CD4-positive, alpha-beta memory T cell (primary cell): ENCODE measurements around the gene MYO9A. TPM values are rescaled to one million over a fixed set of nuclear protein-coding genes. Genes with fewer than 3 reads are reported as not detected.
"Not testable (repeated sequence)": the region's sequence is repeated elsewhere in the genome, so short reads cannot be mapped to it uniquely, and the experiment has no call there.

Experiments used
- CTCF ChIA-PET: fragments of 350-600 bp; sonication (Branson Sonifier 250); formaldehyde crosslinking; loops from one replicate; lab custom pipeline; 2021; ENCODE audit warnings: inconsistent platforms; ENCODE audit not compliant: partially characterized antibody; lab: Charles Lee
- POLR2A ChIA-PET: fragments of 350-600 bp; sonication (Branson Sonifier 250); formaldehyde crosslinking; loops from one replicate; lab custom pipeline; 2021; ENCODE audit not compliant: partially characterized antibody; lab: Charles Lee
- DNase-seq, 5 donors: peaks; one replicate each; pipeline versions ENCODE4 v3.0.0 to v3.0.0-alpha.2; 2020 to 2022; ENCODE audit warnings: mixed read lengths in 1 of 5
- H3K27ac ChIP-seq: one replicate; pipeline ENCODE4 v1.7.0; 2013; ENCODE audit warnings: low read depth, low read length
- H3K27me3 ChIP-seq: 2 replicates; pipeline ENCODE4 v1.7.0; 2013; ENCODE audit warnings: mild to moderate bottlenecking, low read length, moderate library complexity; ENCODE audit not compliant: insufficient read depth
- H3K36me3 ChIP-seq: 2 replicates; pipeline ENCODE4 v1.7.0; 2013; ENCODE audit warnings: mild to moderate bottlenecking, low read length, moderate library complexity; ENCODE audit not compliant: insufficient read depth
- H3K4me1 ChIP-seq: 2 replicates; pipeline ENCODE4 v1.7.0; 2013; ENCODE audit warnings: mild to moderate bottlenecking, low read length, moderate library complexity; ENCODE audit not compliant: insufficient read depth
- H3K4me3 ChIP-seq, 2 donors: one replicate each; pipeline ENCODE4 v1.7.0; 2013; ENCODE audit warnings: low read length in 2 of 2, mild to moderate bottlenecking in 1 of 2
- H3K9me3 ChIP-seq, 2 donors: one replicate each; pipeline ENCODE4 v1.7.0; 2013; ENCODE audit warnings: low read length in 2 of 2, control low read depth in 1 of 2; ENCODE audit not compliant: control insufficient read depth in 1 of 2
- H3K27ac Mint-ChIP-seq, 7 donors: one replicate each; pipeline ENCODE4 v1.8.0; 2020 to 2021; ENCODE audit warnings: mixed read lengths in 7 of 7, mild to moderate bottlenecking in 6 of 7, inconsistent platforms in 3 of 7, moderate library complexity in 3 of 7
- H3K27me3 Mint-ChIP-seq, 2 donors: one replicate each; pipeline ENCODE4 v1.8.0; 2020 to 2021; ENCODE audit warnings: mixed read lengths in 2 of 2
- H3K36me3 Mint-ChIP-seq, 2 donors: one replicate each; pipeline ENCODE4 v1.8.0; 2020 to 2021; ENCODE audit warnings: mixed read lengths in 2 of 2, inconsistent platforms in 1 of 2, mild to moderate bottlenecking in 1 of 2
- H3K4me1 Mint-ChIP-seq, 4 donors: one replicate each; pipeline ENCODE4 v1.8.0; 2020 to 2021; ENCODE audit warnings: mixed read lengths in 4 of 4, mild to moderate bottlenecking in 1 of 4
- H3K4me3 Mint-ChIP-seq, 8 donors: one replicate each; pipeline ENCODE4 v1.8.0; 2020 to 2021; ENCODE audit warnings: mixed read lengths in 8 of 8, mild to moderate bottlenecking in 7 of 8, moderate library complexity in 6 of 8, inconsistent platforms in 3 of 8
- H3K9me3 Mint-ChIP-seq, 8 donors: one replicate each; pipeline ENCODE4 v1.8.0; 2020 to 2021; ENCODE audit warnings: mixed read lengths in 8 of 8, mild to moderate bottlenecking in 5 of 8, inconsistent platforms in 3 of 8, moderate library complexity in 1 of 8
- intact Hi-C: fragments of 100-400 bp; cut with micrococcal nuclease; formaldehyde crosslinking; loops from one replicate; pipeline ENCODE4 v1.15.1; 2023
- polyA plus RNA-seq, 2 donors: library from polyadenylated mRNA; unstranded; fragments of 300-500 nt; fragmentation: Illumina TruSeq; gene quantifications; one replicate each; pipeline ENCODE4 v1.2.3, GENCODE V29; 2021
- total RNA-seq, 2 experiments: library from RNA; stranded (reverse); gene quantifications; one replicate each; pipeline ENCODE4 v1.2.3, GENCODE V29; 2021

The MYO9A gene
- total and polyA plus RNA-seq, 4 experiments from 2014 or later = 7.8 to 44.0 (median 28.0) TPM

DNA sequence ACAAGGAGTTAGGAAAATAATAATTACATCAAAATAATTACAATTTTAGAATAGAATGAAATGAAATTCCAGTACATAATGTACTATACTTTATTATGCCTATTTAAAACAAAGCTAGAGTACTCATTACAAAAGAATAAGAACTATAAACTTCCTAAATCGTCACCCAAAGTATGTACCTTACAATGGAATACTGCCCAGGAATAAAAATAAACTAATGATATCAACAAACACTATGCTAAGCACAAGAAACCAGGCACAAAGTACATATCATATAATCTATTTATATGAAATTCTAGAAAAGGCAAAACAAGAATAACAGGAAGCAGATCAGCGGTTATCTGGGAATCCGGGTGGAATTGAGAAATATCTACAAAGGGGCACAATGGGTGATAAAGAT lies 84.7 kb downstream of the MYO9A start:
- H3K27me3 Mint-ChIP-seq = no peaks in the 10 kb centered on the region
- peaks cover 14 to 45% of the 10 kb centered on the region in 2 donors for H3K36me3 Mint-ChIP-seq
- CTCF ChIA-PET = no interaction called here
- H3K4me1 ChIP-seq = no peaks in the 10 kb centered on the region
- POLR2A ChIA-PET = no interaction called here
- H3K36me3 ChIP-seq = no peaks in the 10 kb centered on the region
- peaks cover 3 to 21% (median 12%) of the 10 kb centered on the region in 4 donors for H3K4me1 Mint-ChIP-seq
- intact Hi-C loops = no loop called here
- peaks cover 0 to 15% (median 5%) of the 10 kb centered on the region in 8 donors for H3K9me3 Mint-ChIP-seq
- DNase-seq = no peak
- H3K27ac ChIP-seq = no peak overlapping the region
- no peak overlapping the region for H3K27ac Mint-ChIP-seq
- no peak overlapping the region for H3K4me3 ChIP-seq
- H3K4me3 Mint-ChIP-seq = no peak overlapping the region
- no peaks in the 10 kb centered on the region for H3K27me3 ChIP-seq
- H3K9me3 ChIP-seq = no peaks in the 10 kb centered on the region

DNA sequence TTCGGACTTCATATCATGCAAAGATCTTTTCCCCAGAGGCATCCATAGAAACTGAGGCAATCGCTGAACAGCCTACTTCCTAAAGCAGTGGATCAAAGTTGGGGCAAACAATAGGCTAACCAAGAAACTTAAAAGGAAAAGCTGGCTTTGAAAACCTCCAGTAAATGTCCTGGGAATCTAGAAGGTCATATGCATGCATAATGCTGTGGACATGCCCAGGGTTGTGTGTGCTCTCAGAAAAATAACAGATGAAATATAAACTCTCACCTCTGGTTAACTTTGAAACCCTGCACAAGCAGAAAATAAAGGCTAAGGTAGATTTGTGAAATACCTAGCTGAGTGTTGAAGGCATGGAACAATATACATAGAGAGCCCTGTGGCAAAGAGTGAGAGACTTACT lies 96.3 kb downstream of the MYO9A start:
- Mint-ChIP-seq H3K4me3 (no peak overlapping the region), H3K4me1 (no peaks in the 10 kb centered on the region), H3K36me3 (peaks cover 31 to 50% of the 10 kb centered on the region in 2 donors), H3K9me3 (peaks cover 0 to 2% (median 0%) of the 10 kb centered on the region in 8 donors), H3K27ac (no peak overlapping the region), H3K27me3 (no peaks in the 10 kb centered on the region)
- H3K27ac ChIP-seq = no peak overlapping the region
- H3K27me3 ChIP-seq = no peaks in the 10 kb centered on the region
- POLR2A ChIA-PET = no interaction called here
- H3K4me1 ChIP-seq = no peaks in the 10 kb centered on the region
- CTCF ChIA-PET = no interaction called here
- DNase-seq = no peak
- peaks cover 4% of the 10 kb centered on the region for H3K36me3 ChIP-seq
- H3K9me3 ChIP-seq = no peaks in the 10 kb centered on the region
- H3K4me3 ChIP-seq = no peak overlapping the region
- intact Hi-C loops = no loop called here

DNA sequence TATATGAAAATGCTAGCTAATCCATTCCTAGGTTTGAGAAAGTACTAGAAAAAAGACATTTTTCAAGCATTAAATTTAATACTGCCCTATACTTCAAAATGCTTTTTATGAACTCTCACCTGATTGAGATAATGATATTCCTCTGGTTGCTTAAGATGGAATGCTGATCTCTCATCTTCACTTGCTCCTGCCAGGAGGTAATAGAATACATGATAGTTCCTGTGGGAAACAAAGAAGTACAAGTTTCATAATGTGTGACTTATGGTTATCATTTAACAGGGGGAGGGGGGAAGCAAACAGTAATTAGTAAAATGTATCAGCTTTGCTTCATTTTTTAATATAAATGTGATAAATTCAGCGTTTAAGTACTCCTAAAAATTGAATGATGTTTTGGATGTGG lies 97.2 kb downstream of the MYO9A start:
- H3K27ac Mint-ChIP-seq = no peak overlapping the region

DNA sequence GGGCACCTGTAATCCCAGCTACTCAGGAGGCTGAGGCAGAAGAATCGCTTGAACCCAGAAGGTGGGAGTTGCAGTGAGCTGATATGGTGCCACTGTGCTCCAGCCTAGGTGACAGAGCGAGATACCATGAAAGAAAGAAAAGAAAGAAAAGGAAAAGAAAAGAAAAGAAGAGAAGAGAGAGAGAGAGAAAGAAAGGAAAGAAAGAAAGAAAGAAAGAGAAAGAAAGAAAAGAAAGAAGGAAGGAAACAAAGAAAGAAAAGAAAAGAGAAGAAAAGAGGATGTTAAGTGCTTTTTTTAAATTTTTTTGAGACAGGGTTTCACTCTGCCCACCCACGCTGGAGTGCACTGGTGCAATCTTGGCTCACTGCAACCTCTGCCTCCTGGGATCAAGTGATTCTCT lies 103.4 kb downstream of the MYO9A start:
- H3K4me3 Mint-ChIP-seq, H3K27me3 ChIP-seq, POLR2A ChIA-PET, H3K27me3 Mint-ChIP-seq, DNase-seq, intact Hi-C loops, H3K27ac Mint-ChIP-seq, H3K4me1 Mint-ChIP-seq, H3K4me3 ChIP-seq, H3K27ac ChIP-seq, H3K9me3 ChIP-seq, H3K36me3 ChIP-seq, CTCF ChIA-PET, H3K4me1 ChIP-seq, H3K9me3 Mint-ChIP-seq: not testable (repeated sequence)
- H3K36me3 Mint-ChIP-seq = peaks cover 11 to 18% of the 10 kb centered on the region in 2 donors

More for the DNA sequence above, 97.2 kb downstream of the MYO9A start:
- Histone ChIP-seq H3K4me1 (no peaks in the 10 kb centered on the region), H3K4me3 (no peak overlapping the region), H3K36me3 (peaks cover 4% of the 10 kb centered on the region), H3K9me3 (no peaks in the 10 kb centered on the region), H3K27ac (no peak overlapping the region), H3K27me3 (no peaks in the 10 kb centered on the region)
- no peak for DNase-seq
- Mint-ChIP-seq H3K9me3 (peaks cover 0 to 2% (median 0%) of the 10 kb centered on the region in 8 donors), H3K36me3 (peaks cover 27 to 55% of the 10 kb centered on the region in 2 donors), H3K4me1 (no peaks in the 10 kb centered on the region), H3K4me3 (no peak overlapping the region), H3K27me3 (no peaks in the 10 kb centered on the region)
- POLR2A ChIA-PET = no interaction called here
- CTCF ChIA-PET = no interaction called here
- intact Hi-C loops = no loop called here

DNA sequence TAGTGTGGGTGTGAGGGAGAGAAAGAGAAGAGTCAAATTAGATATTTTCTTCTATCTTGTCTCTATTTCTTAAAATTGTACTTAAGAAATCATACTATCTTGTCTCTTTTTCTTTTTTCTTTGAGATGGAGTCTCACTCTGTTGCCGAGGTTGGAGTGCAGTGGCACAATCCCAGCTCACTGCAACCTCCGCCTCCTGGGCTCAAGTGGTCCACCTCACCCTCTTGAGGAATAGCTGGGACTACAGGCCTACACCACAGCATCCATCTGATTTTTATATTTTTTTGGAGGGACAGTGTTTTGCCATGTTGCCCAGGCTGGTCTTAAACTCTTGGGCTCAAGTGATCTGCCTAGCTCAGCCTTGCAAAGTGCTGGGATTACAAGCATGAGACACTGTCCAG lies 104.2 kb downstream of the MYO9A start:
- intact Hi-C loops = no loop called here
- Histone ChIP-seq H3K36me3 (no peaks in the 10 kb centered on the region), H3K4me1 (no peaks in the 10 kb centered on the region), H3K27ac (no peak overlapping the region), H3K9me3 (no peaks in the 10 kb centered on the region), H3K27me3 (no peaks in the 10 kb centered on the region), H3K4me3 (no peak overlapping the region)
- Mint-ChIP-seq H3K36me3 (peaks cover 10 to 17% of the 10 kb centered on the region in 2 donors), H3K4me1 (no peaks in the 10 kb centered on the region), H3K4me3 (no peak overlapping the region), H3K27me3 (no peaks in the 10 kb centered on the region), H3K9me3 (no peaks in the 10 kb centered on the region), H3K27ac (no peak overlapping the region)
- DNase-seq = no peak
- POLR2A ChIA-PET = no interaction called here
- CTCF ChIA-PET = no interaction called here

DNA sequence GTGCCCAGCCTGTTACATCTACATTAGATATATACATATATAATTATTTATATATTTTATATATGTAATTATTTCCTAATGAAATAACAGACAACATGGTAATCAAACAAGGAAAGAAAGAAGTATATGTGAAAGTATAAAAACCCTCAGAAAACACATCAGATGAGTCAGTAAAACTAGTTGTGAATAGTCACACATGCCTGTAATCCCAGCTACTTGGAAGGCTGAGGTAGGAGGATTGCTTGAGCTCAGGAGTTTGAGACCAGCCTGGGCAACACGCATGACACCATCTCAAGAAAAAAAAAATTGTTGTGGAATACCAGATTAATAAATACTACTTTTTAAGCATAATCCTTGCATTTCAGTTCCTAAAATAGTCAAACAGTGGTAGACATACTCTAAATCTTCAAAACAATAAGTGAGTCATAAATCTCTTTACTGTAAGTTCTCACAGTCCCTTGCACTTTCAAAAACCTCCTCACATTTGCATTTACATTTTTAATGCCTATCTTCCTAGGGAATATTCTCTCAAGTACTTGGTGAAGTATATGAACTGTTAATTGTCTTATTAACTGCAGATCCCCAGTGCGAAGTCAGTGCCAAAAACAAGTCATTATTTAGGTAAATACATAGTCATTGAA lies 106.5 kb downstream of the MYO9A start:
- no peaks in the 10 kb centered on the region for H3K4me1 Mint-ChIP-seq
- no peak overlapping the region for H3K4me3 Mint-ChIP-seq
- CTCF ChIA-PET = no interaction called here

DNA sequence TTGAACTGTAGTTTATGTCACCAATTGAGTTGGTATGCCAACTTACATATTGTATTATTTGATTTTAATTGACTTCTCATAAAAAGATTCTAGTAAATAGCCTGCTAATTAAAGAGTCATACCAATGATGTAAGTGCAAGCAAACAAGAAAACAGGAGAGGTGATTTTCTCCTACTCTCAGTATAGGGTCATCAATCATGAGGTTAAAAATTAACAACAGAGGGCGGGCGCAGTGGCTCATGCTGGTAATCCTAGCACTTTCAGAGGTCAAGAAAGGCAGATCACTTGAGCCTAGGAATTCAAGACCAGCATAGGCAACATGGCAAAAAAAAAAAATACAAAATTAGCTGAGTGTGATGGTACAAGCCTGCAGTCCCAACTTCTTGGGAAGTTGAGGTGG lies 108.7 kb downstream of the MYO9A start:
- no peaks in the 10 kb centered on the region for H3K27me3 ChIP-seq
- Mint-ChIP-seq H3K27ac (peak overlapping the region in 2 of 7 donors; percentile 21 to 40), H3K4me3 (no peak overlapping the region), H3K27me3 (no peaks in the 10 kb centered on the region), H3K36me3 (peaks cover 29 to 34% of the 10 kb centered on the region in 2 donors), H3K9me3 (no peaks in the 10 kb centered on the region), H3K4me1 (no peaks in the 10 kb centered on the region)
- H3K9me3 ChIP-seq = no peaks in the 10 kb centered on the region
- H3K4me1 ChIP-seq = no peaks in the 10 kb centered on the region
- H3K4me3 ChIP-seq = no peak overlapping the region
- H3K27ac ChIP-seq = no peak overlapping the region
- ChIA-PET POLR2A (no interaction called here), CTCF (no interaction called here)
- no peaks in the 10 kb centered on the region for H3K36me3 ChIP-seq
- intact Hi-C loops = no loop called here
- DNase-seq = no peak

More for the DNA sequence above, 106.5 kb downstream of the MYO9A start:
- POLR2A ChIA-PET = no interaction called here
- H3K27ac ChIP-seq = no peak overlapping the region
- peaks cover 21 to 26% of the 10 kb centered on the region in 2 donors for H3K36me3 Mint-ChIP-seq
- no peak overlapping the region for H3K4me3 ChIP-seq
- no peaks in the 10 kb centered on the region for H3K36me3 ChIP-seq
- DNase-seq = no peak
- intact Hi-C loops = no loop called here
- H3K9me3 ChIP-seq = no peaks in the 10 kb centered on the region
- no peaks in the 10 kb centered on the region for H3K27me3 ChIP-seq
- peak overlapping the region in 1 of 7 donors; percentile 7 for H3K27ac Mint-ChIP-seq
- H3K27me3 Mint-ChIP-seq = no peaks in the 10 kb centered on the region
- no peaks in the 10 kb centered on the region for H3K9me3 Mint-ChIP-seq
- H3K4me1 ChIP-seq = no peaks in the 10 kb centered on the region
